ENCODE data around the gene RAD9A. TPM values are rescaled to one million over a fixed set of nuclear protein-coding genes. Genes with fewer than 3 reads are reported as not detected.
A peak's percentile ranks its signal among the peaks of the same experiment; 100 is the strongest.

Gene RAD9A
- total and polyA plus RNA-seq, 4 donors: 10.4 to 43.5 (median 26.1) TPM

DNA sequence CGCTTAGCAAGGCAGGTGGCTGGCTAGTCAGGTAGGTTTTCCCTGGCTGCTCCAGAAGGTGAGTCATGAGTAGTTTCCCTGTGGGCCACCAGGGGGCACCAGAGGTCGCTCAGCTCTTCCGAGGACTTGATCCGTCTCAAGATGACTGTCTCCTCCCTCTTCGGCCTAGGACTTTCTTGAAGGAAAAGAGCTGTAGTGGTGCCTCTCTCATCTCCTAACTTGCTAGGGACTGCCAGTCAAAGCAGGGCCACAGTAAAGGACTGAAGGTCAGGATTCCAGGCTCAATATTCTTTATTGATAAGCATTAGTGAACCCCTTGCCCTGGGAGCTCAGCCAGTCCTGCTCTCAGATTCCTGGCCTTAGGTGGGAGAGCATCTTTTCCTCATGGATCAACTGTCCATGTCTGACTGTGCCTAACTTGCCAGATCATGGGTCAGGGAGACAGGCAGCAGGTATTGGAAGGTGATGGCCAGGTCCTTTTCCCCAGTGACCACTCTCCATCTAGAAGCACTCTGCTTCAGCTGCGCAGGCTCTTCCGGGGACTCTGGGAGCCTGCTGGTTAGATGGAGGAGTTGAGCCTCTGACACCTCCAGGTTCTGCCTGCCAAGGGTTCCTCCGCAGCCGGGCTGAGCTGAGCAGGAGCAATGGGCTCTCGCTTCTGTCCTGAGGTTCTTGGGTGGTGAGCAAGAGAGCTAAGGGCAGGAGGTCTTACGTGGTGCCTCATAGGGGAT is 40.3 kb upstream of the RAD9A start:
- Histone ChIP-seq H3K27me3 (ENCODE audit: control insufficient read depth, insufficient read depth, low read length) (no peaks in the 10 kb centered on the region), H3K27ac (ENCODE audit: low read depth, low read length) (no peak overlapping the region), H3K4me1 (ENCODE audit: control insufficient read depth, insufficient read depth, low read length) (peaks cover 46% of the 10 kb centered on the region), H3K36me3 (ENCODE audit: control insufficient read depth, insufficient read depth, low read length) (peaks cover 8% of the 10 kb centered on the region), H3K4me3 (ENCODE audit: low read depth, low read length) (no peak overlapping the region), H3K9me3 (ENCODE audit: control insufficient read depth, insufficient read depth, low read length) (no peaks in the 10 kb centered on the region)
- peak in 3 of 6 donors; percentile 45 to 88 (median 83) for DNase-seq (ENCODE audit: low read depth in 4 of 6, low spot score in 6 of 6)
- 53% methylated on average over 11 of the region's 11 CpGs for WGBS (ENCODE audit: insufficient coverage)

DNA sequence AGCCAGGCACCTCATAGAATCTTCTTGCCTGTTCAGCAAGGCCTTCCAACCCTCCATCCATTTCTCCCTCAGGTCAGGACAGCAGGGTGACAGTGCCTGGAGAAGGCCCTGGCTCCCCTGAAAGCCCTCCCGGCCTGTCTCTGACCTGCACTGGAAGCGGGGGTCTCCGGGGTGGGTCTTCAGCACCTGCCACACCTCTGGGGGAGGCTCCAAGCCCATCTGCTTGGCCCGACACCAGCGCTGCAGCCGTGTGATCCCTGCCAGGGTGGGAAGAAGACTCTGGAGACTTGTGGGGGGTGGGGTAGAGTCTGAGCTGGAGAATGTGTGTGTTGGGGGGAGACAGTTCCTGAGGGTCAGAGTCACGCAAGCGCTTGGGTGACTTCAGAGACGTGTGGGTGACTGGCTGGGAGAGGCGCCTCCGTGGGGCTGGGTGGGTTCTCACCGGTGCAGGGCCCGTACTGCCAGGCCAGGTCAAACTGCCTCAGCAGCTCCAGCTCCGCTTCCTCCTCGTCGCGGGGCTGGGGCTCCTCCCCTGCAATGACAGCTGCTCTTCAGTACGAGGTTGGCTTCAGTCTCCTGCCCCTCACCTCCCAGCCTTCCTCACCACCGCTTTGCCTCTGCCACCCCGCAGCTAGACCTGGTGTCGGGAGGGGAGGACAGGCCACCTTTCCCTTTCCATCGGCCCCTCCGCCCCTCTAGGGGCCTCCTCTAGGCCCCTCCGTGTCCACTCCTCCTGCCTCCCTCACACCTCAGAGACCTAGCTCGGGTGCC is 39.1 kb upstream of the RAD9A start:
- H3K4me1 ChIP-seq (ENCODE audit: control insufficient read depth, insufficient read depth, low read length): peaks cover 57% of the 10 kb centered on the region
- H3K4me3 ChIP-seq (ENCODE audit: low read depth, low read length): peak overlapping the region; percentile 68
- peaks cover 9% of the 10 kb centered on the region for H3K36me3 ChIP-seq (ENCODE audit: control insufficient read depth, insufficient read depth, low read length)
- no peak for DNase-seq (ENCODE audit: low read depth in 4 of 6, low spot score in 6 of 6)
- peak overlapping the region; percentile 96 for H3K27ac ChIP-seq (ENCODE audit: low read depth, low read length)
- WGBS (ENCODE audit: insufficient coverage): 25% methylated on average over 25 of the region's 25 CpGs
- no peaks in the 10 kb centered on the region for H3K9me3 ChIP-seq (ENCODE audit: control insufficient read depth, insufficient read depth, low read length)
- H3K27me3 ChIP-seq (ENCODE audit: control insufficient read depth, insufficient read depth, low read length): no peaks in the 10 kb centered on the region

DNA sequence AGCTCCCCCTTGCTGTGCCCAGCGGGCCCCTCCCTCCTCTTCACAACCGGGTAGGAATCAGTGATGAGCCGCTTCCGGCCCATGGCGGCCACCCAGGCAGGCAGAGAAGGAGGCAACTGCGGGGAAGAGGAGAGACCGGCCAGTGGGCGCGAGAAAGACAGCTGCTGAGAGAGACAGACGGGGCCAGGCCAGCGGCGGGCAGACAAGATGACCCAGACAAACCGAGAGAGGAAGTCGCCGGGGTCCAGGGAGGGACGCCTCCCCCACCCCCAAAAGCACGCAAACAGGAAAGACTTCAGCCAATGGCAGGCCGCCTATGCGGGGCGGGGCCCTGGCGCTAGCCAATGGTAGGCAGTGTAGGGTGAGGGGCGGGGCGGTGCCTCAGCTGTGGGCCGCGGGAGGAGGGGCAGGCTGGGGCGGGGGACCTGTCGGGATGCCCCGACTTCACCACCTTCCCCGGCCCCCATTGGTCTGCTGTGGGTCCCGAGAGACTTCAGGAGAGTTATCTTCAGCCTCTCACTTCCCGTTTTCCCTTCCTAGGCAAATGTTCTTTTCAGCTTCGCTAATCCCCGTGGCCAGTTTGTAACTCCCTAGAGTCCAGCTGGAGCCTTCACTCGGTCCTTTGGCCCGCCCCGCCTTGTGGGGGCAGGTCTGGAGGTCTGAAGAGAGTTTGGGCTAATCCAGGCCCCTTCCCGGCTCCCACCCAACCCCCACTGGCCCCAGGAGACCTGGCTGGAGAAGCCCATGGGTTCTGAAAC is 38.3 kb upstream of the RAD9A start, which contains the start of gene POLD4:
POLD4 (minus strand) TSS at position 230 of the 758 bp plus-strand sequence; CDS start at position 83, 147 bp downstream.
- peak within 1 kb of the TSS; percentile 68 for H3K4me3 ChIP-seq (ENCODE audit: low read depth, low read length)
- no peaks in the 10 kb centered on the region for H3K27me3 ChIP-seq (ENCODE audit: control insufficient read depth, insufficient read depth, low read length)
- peak; percentile 72 to 98 (median 89) for DNase-seq (ENCODE audit: low read depth in 4 of 6, low spot score in 6 of 6)
- peak within 1 kb of the TSS; percentile 96 for H3K27ac ChIP-seq (ENCODE audit: low read depth, low read length)
- no peaks in the 10 kb centered on the region for H3K9me3 ChIP-seq (ENCODE audit: control insufficient read depth, insufficient read depth, low read length)
- H3K4me1 ChIP-seq (ENCODE audit: control insufficient read depth, insufficient read depth, low read length): peaks cover 65% of the 10 kb centered on the region
- peaks cover 7% of the 10 kb centered on the region for H3K36me3 ChIP-seq (ENCODE audit: control insufficient read depth, insufficient read depth, low read length)
- WGBS (ENCODE audit: insufficient coverage): under 1% methylated on average over 28 of the region's 37 CpGs

DNA sequence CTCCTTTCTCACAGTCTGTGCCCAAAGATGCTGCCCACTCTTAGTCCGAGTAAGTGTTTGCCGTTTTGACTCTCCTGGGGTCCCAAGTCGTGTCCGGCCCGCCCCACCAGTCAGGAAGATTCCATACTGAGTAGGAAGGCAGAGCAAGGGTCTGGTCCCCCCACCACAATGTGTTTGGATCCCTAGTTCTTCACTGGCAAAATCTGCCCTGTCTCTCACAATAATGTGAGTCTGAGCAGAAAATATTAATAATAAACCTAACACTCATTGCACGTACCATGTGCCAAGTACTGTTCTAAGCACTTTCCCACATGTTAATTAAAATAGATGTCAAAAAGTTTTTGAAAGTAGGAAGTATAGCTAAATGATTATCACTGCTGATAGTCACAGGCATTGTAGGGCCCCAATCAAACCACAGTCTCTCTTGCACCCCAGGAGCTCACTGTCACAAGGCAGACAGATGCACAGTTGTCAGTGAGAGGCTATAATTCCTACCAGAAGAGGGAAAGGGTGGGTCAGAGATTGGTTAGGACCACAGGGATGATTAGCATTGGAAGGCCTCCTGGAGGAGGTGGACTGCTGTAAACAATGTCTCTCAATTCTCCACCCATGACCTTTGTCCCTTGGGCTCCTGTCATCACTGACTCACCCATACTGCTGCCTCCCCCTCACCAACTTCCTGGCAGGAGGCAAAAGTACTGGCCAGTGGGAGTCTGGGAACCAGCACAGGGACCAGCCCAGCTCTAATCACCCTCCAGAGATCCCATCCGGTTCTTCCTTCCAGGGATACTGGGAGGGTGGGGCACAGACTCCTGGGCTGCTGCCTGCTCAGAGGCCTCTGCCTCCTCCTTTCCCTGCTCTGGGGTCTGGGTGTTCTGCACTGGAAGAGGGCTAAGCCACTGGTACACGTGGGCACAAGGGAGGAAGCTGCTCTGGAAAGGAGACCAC is 37.4 kb upstream of the RAD9A start:
- peak in 1 of 6 donors; percentile 11 for DNase-seq (ENCODE audit: low read depth in 4 of 6, low spot score in 6 of 6)
- H3K36me3 ChIP-seq (ENCODE audit: control insufficient read depth, insufficient read depth, low read length): peaks cover 7% of the 10 kb centered on the region
- H3K27me3 ChIP-seq (ENCODE audit: control insufficient read depth, insufficient read depth, low read length): no peaks in the 10 kb centered on the region
- H3K4me1 ChIP-seq (ENCODE audit: control insufficient read depth, insufficient read depth, low read length): peaks cover 65% of the 10 kb centered on the region
- 22% methylated on average over 6 of the region's 8 CpGs for WGBS (ENCODE audit: insufficient coverage)
- H3K9me3 ChIP-seq (ENCODE audit: control insufficient read depth, insufficient read depth, low read length): no peaks in the 10 kb centered on the region
- H3K4me3 ChIP-seq (ENCODE audit: low read depth, low read length): peak overlapping the region; percentile 68
- peak overlapping the region; percentile 78 for H3K27ac ChIP-seq (ENCODE audit: low read depth, low read length)

DNA sequence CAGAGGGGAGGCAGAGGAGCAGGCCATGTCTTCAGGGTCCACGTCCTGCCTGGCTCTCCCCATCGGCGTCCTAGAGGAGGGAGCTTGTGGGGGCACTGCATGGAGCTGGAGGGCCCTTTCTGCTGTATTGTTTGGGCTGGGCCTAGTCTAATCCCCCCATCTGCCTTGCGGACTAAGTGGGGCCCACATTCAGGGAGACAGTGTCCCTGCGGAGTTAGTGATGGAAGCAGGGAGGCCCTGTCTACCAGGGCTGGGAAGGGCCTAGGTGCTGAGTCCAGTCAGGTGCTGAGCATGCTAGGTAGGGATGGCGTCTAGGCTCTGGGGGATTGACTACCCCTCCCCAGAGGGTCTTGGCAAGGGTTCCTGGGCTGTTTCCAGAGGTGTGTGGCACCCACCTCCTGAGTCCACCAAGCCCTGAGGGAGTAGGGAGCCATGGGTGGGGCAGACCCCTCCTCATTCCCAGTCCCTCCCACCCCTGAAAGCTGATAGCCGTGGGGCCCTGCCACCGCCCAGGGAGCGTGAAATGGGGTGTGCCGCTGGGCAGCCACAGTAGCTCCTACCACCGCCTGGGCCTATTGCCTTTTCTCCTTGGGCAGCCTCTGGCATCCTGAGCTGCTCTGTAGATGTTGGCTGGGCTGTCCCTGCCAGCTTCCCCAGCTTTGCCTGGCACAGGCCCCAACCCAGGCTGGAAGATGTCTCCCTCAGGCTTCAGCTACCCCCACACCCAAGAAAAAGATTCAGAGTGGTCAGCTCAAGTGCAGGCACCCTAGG is 36.6 kb upstream of the RAD9A start:
- peak in 1 of 6 donors; percentile 44 for DNase-seq (ENCODE audit: low read depth in 4 of 6, low spot score in 6 of 6)
- WGBS (ENCODE audit: insufficient coverage): 75% methylated on average over 6 of the region's 11 CpGs

DNA sequence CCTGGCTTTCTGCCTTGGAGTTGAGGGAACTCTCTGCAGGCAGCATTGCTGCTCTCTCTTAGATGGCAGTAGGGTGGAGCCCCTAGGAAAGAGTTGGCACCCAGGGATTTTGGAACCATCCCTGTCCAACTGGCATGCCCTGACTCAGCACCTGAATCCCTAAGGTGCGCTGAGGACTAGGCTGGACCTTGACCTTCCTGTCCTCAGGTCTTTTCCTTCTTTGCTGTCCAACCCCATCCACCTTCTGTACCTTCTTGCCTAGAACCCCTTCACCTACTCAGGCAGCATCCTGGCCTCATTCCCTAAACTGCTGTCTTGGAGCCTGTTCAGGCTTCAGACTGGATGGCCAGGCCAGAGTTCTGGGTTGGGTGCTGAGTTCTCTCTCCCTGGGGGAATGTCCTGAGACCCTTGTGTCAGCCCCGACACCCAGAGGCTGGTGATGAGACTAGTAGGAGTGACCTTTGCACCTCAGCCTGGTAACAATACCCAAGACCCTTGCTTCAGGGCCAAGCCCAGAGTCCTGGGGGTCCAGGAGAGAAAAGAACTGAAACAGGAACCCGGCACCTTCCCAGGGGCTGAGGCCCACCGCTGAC is 35.9 kb upstream of the RAD9A start:
- no peak overlapping the region for H3K4me3 ChIP-seq (ENCODE audit: low read depth, low read length)
- H3K27me3 ChIP-seq (ENCODE audit: control insufficient read depth, insufficient read depth, low read length): no peaks in the 10 kb centered on the region
- H3K4me1 ChIP-seq (ENCODE audit: control insufficient read depth, insufficient read depth, low read length): peaks cover 65% of the 10 kb centered on the region
- no peaks in the 10 kb centered on the region for H3K9me3 ChIP-seq (ENCODE audit: control insufficient read depth, insufficient read depth, low read length)
- DNase-seq (ENCODE audit: low read depth in 4 of 6, low spot score in 6 of 6): no peak
- WGBS (ENCODE audit: insufficient coverage): 57% methylated on average over 3 of the region's 4 CpGs
- H3K27ac ChIP-seq (ENCODE audit: low read depth, low read length): no peak overlapping the region
- peaks cover 4% of the 10 kb centered on the region for H3K36me3 ChIP-seq (ENCODE audit: control insufficient read depth, insufficient read depth, low read length)

More for the DNA sequence above, 36.6 kb upstream of the RAD9A start:
- Histone ChIP-seq H3K27me3 (ENCODE audit: control insufficient read depth, insufficient read depth, low read length) (no peaks in the 10 kb centered on the region), H3K27ac (ENCODE audit: low read depth, low read length) (peak overlapping the region; percentile 36), H3K4me3 (ENCODE audit: low read depth, low read length) (no peak overlapping the region), H3K4me1 (ENCODE audit: control insufficient read depth, insufficient read depth, low read length) (peaks cover 65% of the 10 kb centered on the region), H3K9me3 (ENCODE audit: control insufficient read depth, insufficient read depth, low read length) (no peaks in the 10 kb centered on the region), H3K36me3 (ENCODE audit: control insufficient read depth, insufficient read depth, low read length) (peaks cover 6% of the 10 kb centered on the region)

DNA sequence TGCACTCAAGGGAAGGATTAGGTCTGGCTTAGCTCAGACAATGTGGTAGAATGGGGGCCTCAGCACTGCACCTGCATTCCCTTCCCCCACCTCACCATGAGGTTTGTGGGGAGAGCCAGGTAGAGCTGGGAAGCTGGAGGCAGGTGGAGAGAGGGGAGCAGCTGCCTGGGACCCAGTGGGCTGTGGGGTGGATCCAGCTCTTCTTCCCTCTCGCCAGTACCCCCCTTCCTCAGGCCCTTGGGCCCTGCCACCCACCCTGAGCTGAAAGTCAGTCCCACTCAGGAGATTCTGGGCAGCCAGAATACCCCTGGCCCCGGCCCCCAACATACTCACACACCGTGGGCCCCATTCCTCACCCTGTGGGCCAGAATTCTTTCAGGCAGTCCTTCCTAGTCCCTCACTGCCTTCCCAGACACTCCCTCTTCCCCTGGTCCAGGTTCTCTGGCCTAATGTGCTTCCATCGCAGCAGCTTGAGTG is 35.4 kb upstream of the RAD9A start:
- Histone ChIP-seq H3K27ac (ENCODE audit: low read depth, low read length) (no peak overlapping the region), H3K4me1 (ENCODE audit: control insufficient read depth, insufficient read depth, low read length) (peaks cover 59% of the 10 kb centered on the region), H3K27me3 (ENCODE audit: control insufficient read depth, insufficient read depth, low read length) (no peaks in the 10 kb centered on the region), H3K36me3 (ENCODE audit: control insufficient read depth, insufficient read depth, low read length) (peaks cover 4% of the 10 kb centered on the region), H3K9me3 (ENCODE audit: control insufficient read depth, insufficient read depth, low read length) (no peaks in the 10 kb centered on the region), H3K4me3 (ENCODE audit: low read depth, low read length) (no peak overlapping the region)
- 47% methylated on average over 3 of the region's 4 CpGs for WGBS (ENCODE audit: insufficient coverage)
- DNase-seq (ENCODE audit: low read depth in 4 of 6, low spot score in 6 of 6): no peak

Measured in spinal cord (tissue), 10 donors.